Stimulated activated CD4-positive, alpha-beta T cell treated with anti-CD3 and anti-CD28 coated beads, Interleukin-15, amount 100 ng/mL, for 24 hours (primary cell): ENCODE data around the gene LY86.

Source experiments
- DNase-seq: peaks from one replicate; pipeline ENCODE4 v3.0.0-alpha.2; 2020

The LY86 gene

GRCh38 chr6:6685249-6686040, 96.9 kb downstream of the LY86 start:
- no peak for DNase-seq

GRCh38 chr6:6686176-6686575, 97.7 kb downstream of the LY86 start:
- no peak for DNase-seq

- DNase-seq = peak; percentile 43
These were observed 98.5 kb downstream of the LY86 start for GRCh38 chr6:6686748-6687601.

- DNase-seq = no peak
These were observed 99.8 kb downstream of the LY86 start for GRCh38 chr6:6688283-6688682.

- DNase-seq = no peak
These were observed 100.4 kb downstream of the LY86 start for GRCh38 chr6:6688951-6689350.

GRCh38 chr6:6689400-6690143, 101.1 kb downstream of the LY86 start:
- no peak for DNase-seq

- DNase-seq = no peak
These were observed 101.6 kb downstream of the LY86 start for GRCh38 chr6:6690144-6690483.

GRCh38 chr6:6694368-6694780, 105.9 kb downstream of the LY86 start:
- no peak for DNase-seq

- no peak for DNase-seq
These were observed 106.5 kb downstream of the LY86 start for GRCh38 chr6:6694825-6695624.

- no peak for DNase-seq
These were observed 107.2 kb downstream of the LY86 start for GRCh38 chr6:6695625-6696276.

- DNase-seq = peak; percentile 57
These were observed 108.5 kb downstream of the LY86 start for GRCh38 chr6:6696867-6697531.

GRCh38 chr6:6697620-6698019, 109.1 kb downstream of the LY86 start:
- DNase-seq = no peak

- no peak for DNase-seq
These were observed 111.3 kb downstream of the LY86 start for GRCh38 chr6:6699741-6700367.

- DNase-seq = no peak
These were observed 112.1 kb downstream of the LY86 start for GRCh38 chr6:6700407-6701270.

- DNase-seq = no peak
These were observed 113.3 kb downstream of the LY86 start for GRCh38 chr6:6701864-6702263.

GRCh38 chr6:6703699-6704098, 115.2 kb downstream of the LY86 start:
- DNase-seq = no peak
